OCI-LY1 (cell line): ENCODE data around the gene SAC3D1.

Source experiments
- H2AFZ ChIP-seq: fragments of 200-600 bp; sonication (generic), shearing (Covaris generic); 2 replicates; pipeline ENCODE4 v1.6.0; 2014; ENCODE audit warnings: antibody characterized with exemption, mild to moderate bottlenecking, low read length
- H3F3A ChIP-seq: fragments of 200-600 bp; sonication (generic), shearing (Covaris generic); 2 replicates; pipeline ENCODE4 v1.6.0; 2014; ENCODE audit warnings: mild to moderate bottlenecking, antibody characterized with exemption, low read length, moderate library complexity; ENCODE audit not compliant: insufficient read depth
- H3K27ac ChIP-seq: fragments of 200-600 bp; sonication (generic); 2 replicates; pipeline ENCODE4 v1.5.1; 2014; ENCODE audit warnings: low read length, mixed run types, mild to moderate bottlenecking, low read depth; ENCODE audit not compliant: poor library complexity, severe bottlenecking
- H3K27me3 ChIP-seq: fragments of 200-600 bp; sonication (generic); 2 replicates; pipeline ENCODE4 v1.6.0; 2014; ENCODE audit warnings: antibody characterized with exemption, mild to moderate bottlenecking, low read length, moderate library complexity; ENCODE audit not compliant: insufficient read depth
- H3K36me3 ChIP-seq: fragments of 200-600 bp; sonication (generic); 2 replicates; pipeline ENCODE4 v1.6.1; 2014; ENCODE audit warnings: mild to moderate bottlenecking, antibody characterized with exemption, low read length, moderate library complexity, mixed read lengths; ENCODE audit not compliant: insufficient read depth
- H3K4me1 ChIP-seq: fragments of 200-600 bp; sonication (generic); 2 replicates; pipeline ENCODE4 v1.5.1; 2014; ENCODE audit warnings: mild to moderate bottlenecking, low read length, moderate library complexity; ENCODE audit not compliant: insufficient read depth, severe bottlenecking
- H3K4me2 ChIP-seq: fragments of 200-600 bp; sonication (generic), shearing (Covaris generic); 2 replicates; pipeline ENCODE4 v1.6.1; 2014; ENCODE audit warnings: low read length
- H3K4me3 ChIP-seq: fragments of 200-600 bp; sonication (generic); 2 replicates; pipeline ENCODE4 v1.5.1; 2014; ENCODE audit warnings: low read length, low read depth, mild to moderate bottlenecking, mixed read lengths; ENCODE audit not compliant: poor library complexity, severe bottlenecking
- H3K79me2 ChIP-seq: fragments of 200-600 bp; shearing (Covaris generic); 2 replicates; pipeline ENCODE4 v1.6.1; 2016; ENCODE audit warnings: mixed run types, low read length, mixed read lengths; ENCODE audit not compliant: insufficient read depth
- H3K9ac ChIP-seq: fragments of 200-600 bp; sonication (generic), shearing (Covaris generic); 2 replicates; pipeline ENCODE4 v1.6.1; 2014; ENCODE audit warnings: mild to moderate bottlenecking, low read length, mixed read lengths
- H3K9me2 ChIP-seq: fragments of 200-600 bp; sonication (generic), shearing (Covaris generic); 2 replicates; pipeline ENCODE4 v1.6.1; 2014; ENCODE audit warnings: low read depth, mild to moderate bottlenecking, low read length, mixed read lengths
- H3K9me3 ChIP-seq: fragments of 200-600 bp; shearing (Covaris generic); 2 replicates; pipeline ENCODE4 v1.6.1; 2014; ENCODE audit warnings: low read length, mixed read lengths
- H4K20me1 ChIP-seq: fragments of 200-600 bp; sonication (generic), shearing (Covaris generic); 2 replicates; pipeline ENCODE4 v1.6.0; 2016; ENCODE audit warnings: mild to moderate bottlenecking, low read length; ENCODE audit not compliant: insufficient read depth
- CTCF ChIP-seq: fragments of 200-600 bp; sonication (generic), shearing (Covaris generic); IDR thresholded peaks from 2 replicates; pipeline ENCODE4 v1.5.1; 2017; ENCODE audit warnings: mild to moderate bottlenecking, antibody characterized with exemption, low read length, moderate library complexity, mixed read lengths
- EZH2 ChIP-seq: fragments of 200-600 bp; sonication (generic), shearing (Covaris generic); IDR thresholded peaks from 2 replicates; pipeline ENCODE4 v1.8.0; 2017; ENCODE audit warnings: borderline replicate concordance, mixed run types, mild to moderate bottlenecking, antibody characterized with exemption, low read length, moderate library complexity, mixed read lengths

SAC3D1 gene

GRCh38 chr11:65051398-65051858 lies 10.4 kb downstream of the SAC3D1 start:
- Histone ChIP-seq H3K79me2 (no peaks in the 10 kb centered on the region), H3K4me3 (no peak overlapping the region), H2AFZ (no peak overlapping the region), H3K27me3 (no peaks in the 10 kb centered on the region), H3K9me2 (no peaks in the 10 kb centered on the region), H3K4me2 (no peak overlapping the region), H3K9ac (no peak overlapping the region), H3F3A (no peaks in the 10 kb centered on the region), H3K36me3 (0 out of 2 replicates have a peak, but pooled peaks cover 3% of the 10 kb centered on the region), H3K27ac (no peak overlapping the region), H4K20me1 (no peaks in the 10 kb centered on the region), H3K9me3 (no peaks in the 10 kb centered on the region), H3K4me1 (peaks cover 22% of the 10 kb centered on the region)
- TF ChIP-seq EZH2 (no peak), CTCF (no peak)

GRCh38 chr11:65053827-65054508 lies 13.0 kb downstream of the SAC3D1 start:
- Histone ChIP-seq H3K9ac (no peak overlapping the region; the same call in 1 of the 2 replicates), H3K4me2 (peak overlapping the region; percentile 38; the same call in 1 of the 2 replicates), H3K27ac (no peak overlapping the region), H3K4me3 (no peak overlapping the region), H3K4me1 (peaks cover 18% of the 10 kb centered on the region), H3K27me3 (no peaks in the 10 kb centered on the region), H3F3A (no peaks in the 10 kb centered on the region), H4K20me1 (no peaks in the 10 kb centered on the region), H3K36me3 (no peaks in the 10 kb centered on the region), H3K9me2 (no peaks in the 10 kb centered on the region), H2AFZ (no peak overlapping the region), H3K79me2 (no peaks in the 10 kb centered on the region), H3K9me3 (no peaks in the 10 kb centered on the region)
- TF ChIP-seq CTCF: no peak
- no peak for TF ChIP-seq EZH2

GRCh38 chr11:65055538-65055937 lies 14.5 kb downstream of the SAC3D1 start:
- no peaks in the 10 kb centered on the region for H3K36me3 ChIP-seq
- no peaks in the 10 kb centered on the region for H3K9me2 ChIP-seq
- H3K4me2 ChIP-seq: no peak overlapping the region
- H2AFZ ChIP-seq: no peak overlapping the region
- H4K20me1 ChIP-seq: no peaks in the 10 kb centered on the region
- TF ChIP-seq EZH2 (no peak), CTCF (no peak)
- H3K4me3 ChIP-seq: no peak overlapping the region
- H3K4me1 ChIP-seq: peaks cover 18% of the 10 kb centered on the region
- no peaks in the 10 kb centered on the region for H3K79me2 ChIP-seq
- H3K9me3 ChIP-seq: no peaks in the 10 kb centered on the region
- no peaks in the 10 kb centered on the region for H3K27me3 ChIP-seq
- no peak overlapping the region for H3K27ac ChIP-seq
- no peak overlapping the region for H3K9ac ChIP-seq
- H3F3A ChIP-seq: no peaks in the 10 kb centered on the region
